Left cardiac atrium (tissue), 4 donors: ENCODE data around the gene SLC1A3. TPM values are rescaled to one million over a fixed set of nuclear protein-coding genes. Genes with fewer than 3 reads are reported as not detected.

Experiments
- ATAC-seq, 2 donors: fragments of 200-7000 bp; cut with Tn5 transposase; one replicate each; pipeline ENCODE4 v1.9.1; 2020; ENCODE audit warnings: mild to moderate bottlenecking in 2 of 2, moderate library complexity in 2 of 2
- DNase-seq: peaks from one replicate; pipeline ENCODE4 v3.0.0-alpha.2; 2020
- intact Hi-C, 2 donors: fragments of 100-400 bp; cut with DNase I; formaldehyde crosslinking; loops; one replicate each; pipeline versions ENCODE4 v1.14.1 to v1.15.1; 2022 to 2023
- total RNA-seq, 2 donors: library from RNA; stranded (reverse); fragmentation: NEBNext Ultra II Directional; extraction: Animal tissue kit (Norgen Biotek cat#: 25700); gene quantifications; one replicate each; pipeline ENCODE4 v1.2.1, GENCODE V29; 2021
- donor health status: DM: no; HTN: yes; CAD: no.
- donor health status: DM: no; HTN: yes; CAD: no; lungs with severe emphysema.
- donor health status: DM: yes; HTN: yes; CAD: no.
- donor health status: Dilated cardiomyopathy.

Gene SLC1A3
- total RNA-seq, 2 donors from 2014 or later: 44.9 to 66.6 TPM

DNA sequence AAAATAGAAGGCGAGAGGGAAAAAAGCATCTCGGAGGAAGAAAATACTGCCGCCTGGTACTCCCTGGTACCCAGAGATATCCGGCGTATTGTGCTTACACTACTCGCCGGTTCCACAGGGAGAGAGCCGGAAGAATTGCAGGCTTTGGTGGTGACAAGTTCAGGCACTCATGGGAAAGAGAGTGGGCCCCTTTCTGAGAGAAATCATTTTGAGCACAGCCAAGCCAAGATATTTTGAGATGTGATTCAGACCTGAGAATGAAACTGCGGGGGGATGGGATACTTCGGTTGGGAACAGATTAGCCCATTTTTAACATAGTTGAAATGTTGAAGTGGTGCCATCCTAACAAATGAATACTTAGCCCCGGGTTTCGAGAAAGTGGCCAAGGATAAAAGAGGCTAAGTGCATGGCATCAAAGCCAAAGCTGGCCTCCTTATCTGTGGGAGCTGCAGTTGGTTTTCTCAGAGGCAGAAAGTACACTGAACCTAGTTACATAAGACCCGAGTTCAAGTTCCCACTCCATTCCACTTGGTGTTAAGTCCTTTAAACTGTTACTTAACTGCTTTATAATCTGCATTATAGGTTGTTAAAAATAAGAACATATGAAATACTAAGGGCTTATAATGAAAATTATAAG lies 62.7 kb downstream of the SLC1A3 start:
- DNase-seq: no peak
- intact Hi-C loops: no loop called here
- ATAC-seq: peak; percentile 66 to 72

DNA sequence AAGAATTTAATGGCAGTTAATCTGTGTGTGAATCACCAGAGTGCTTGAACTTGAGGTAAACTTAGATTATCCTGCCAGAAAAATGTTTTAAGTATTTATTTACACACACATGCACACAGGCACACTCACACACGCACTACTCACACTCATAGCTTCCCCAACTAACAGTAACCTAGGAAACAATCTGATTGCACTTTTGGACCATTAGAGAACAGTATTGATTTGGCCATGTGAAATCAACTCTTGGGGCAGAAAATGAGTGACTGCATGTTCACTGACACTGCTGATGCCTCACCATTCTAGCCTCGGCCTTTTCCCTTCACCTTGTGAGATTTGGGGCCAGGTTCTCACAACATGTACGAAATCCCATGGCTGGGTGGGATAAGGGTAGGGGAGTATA lies 64.1 kb downstream of the SLC1A3 start:
- ATAC-seq (no peak), DNase-seq (no peak)
- intact Hi-C loops: no loop called here

DNA sequence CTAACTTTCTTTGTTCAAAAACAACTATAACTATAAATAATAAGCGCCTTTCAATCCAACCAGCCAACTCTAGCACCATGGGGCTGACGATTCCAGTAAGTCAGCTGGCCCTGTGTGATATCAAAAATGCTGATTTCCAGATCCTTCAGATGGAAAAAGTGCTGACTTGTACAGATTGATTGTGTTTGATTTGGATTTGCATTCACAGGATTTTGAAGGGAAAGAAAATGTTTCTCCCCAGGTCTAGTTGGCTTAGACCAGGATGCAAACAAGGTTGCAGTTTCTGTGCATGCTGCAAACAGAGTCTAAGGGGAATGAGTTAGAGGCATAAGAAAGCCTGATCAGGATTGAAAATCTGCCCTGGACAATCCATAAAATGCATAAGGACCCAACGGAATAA lies 68.9 kb downstream of the SLC1A3 start:
- no peak for DNase-seq
- intact Hi-C loops: no loop called here
- ATAC-seq: no peak

DNA sequence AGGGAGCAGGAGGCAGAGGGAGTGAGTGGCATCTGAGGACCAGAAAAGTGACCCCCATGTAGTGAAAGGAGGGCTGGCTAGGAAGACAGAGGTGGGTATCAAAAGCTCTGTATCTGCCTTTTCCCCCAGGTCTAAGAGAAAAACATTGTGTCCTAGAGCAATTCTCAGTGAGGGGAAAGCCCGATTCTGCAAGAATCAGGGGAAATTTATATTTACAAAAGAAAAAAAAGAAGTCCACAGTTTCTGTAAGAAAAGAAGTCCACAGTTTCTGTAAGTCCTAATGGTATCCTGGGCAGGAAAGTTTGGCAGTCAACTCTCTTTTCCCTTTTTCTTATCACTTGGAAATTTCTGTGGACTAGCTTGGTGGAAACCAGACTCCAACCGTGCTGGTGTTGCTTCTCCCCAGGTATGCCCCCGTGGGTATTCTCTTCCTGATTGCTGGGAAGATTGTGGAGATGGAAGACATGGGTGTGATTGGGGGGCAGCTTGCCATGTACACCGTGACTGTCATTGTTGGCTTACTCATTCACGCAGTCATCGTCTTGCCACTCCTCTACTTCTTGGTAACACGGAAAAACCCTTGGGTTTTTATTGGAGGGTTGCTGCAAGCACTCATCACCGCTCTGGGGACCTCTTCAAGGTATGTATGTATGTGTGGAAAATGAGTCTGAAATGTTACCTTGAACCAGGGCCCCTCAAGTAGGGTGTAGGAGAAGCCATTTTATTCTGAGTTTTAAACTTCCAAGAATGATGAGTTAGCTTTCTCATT lies 73.0 kb downstream of the SLC1A3 start:
- ATAC-seq (no peak), DNase-seq (no peak)
- intact Hi-C loops: no loop called here

DNA sequence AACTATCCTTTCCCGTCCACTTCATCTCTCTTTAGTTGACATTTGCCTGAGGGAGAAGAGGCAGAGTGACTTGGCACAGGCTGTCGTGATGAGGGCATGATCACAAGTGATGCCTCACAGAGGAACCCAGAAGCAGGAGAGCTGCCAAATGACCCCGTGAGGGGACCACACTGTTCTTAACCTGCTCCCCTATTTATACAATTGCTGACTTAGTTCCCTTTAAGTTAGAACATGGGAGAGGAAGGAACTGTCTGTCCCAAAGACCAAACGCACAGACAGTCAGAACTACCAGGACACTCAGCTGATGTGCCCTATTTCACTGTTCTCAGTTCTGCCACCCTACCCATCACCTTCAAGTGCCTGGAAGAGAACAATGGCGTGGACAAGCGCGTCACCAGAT lies 73.7 kb downstream of the SLC1A3 start:
- ATAC-seq: peak; percentile 36 to 74
- intact Hi-C loops: no loop called here
- DNase-seq: peak; percentile 75

DNA sequence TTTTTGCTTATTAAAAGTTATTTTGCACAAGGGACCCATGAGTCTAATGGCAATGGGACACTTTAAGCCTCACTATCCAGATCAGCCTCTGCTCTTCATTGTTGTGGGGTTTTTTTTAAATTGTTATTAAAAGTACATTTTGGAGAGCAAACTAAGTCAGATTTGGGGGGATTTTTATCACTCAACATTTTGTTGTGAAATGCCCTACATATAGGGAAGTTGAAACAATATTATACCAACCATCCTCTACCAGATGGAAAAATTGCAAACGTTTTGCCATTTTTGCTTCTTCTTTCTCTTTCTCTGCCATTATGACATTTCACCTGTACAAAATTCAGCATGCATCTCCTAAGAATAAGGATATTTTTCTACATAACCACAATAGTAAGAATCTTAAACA lies 75.3 kb downstream of the SLC1A3 start:
- intact Hi-C loops: no loop called here
- no peak for ATAC-seq
- no peak for DNase-seq

DNA sequence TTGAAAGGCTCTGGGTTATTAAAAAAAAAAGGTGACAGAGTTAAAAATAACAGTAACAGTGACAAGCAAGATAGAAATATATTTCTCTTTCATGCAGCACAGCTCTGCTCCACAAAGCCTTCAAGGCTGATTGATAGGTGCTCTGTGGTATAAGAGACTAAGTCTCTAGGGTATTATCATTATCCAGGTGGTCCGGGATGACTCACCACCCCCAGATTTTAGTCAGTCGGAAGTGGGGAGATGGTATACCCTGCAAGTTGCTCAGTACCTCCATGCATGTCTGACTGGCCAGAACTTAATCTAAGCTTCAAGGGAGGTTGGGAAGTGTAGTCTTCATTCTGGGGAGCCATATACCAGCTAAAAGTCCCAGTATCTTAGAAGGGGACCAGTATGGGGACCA lies 76.1 kb downstream of the SLC1A3 start:
- intact Hi-C loops: no loop called here
- DNase-seq (no peak), ATAC-seq (no peak)

DNA sequence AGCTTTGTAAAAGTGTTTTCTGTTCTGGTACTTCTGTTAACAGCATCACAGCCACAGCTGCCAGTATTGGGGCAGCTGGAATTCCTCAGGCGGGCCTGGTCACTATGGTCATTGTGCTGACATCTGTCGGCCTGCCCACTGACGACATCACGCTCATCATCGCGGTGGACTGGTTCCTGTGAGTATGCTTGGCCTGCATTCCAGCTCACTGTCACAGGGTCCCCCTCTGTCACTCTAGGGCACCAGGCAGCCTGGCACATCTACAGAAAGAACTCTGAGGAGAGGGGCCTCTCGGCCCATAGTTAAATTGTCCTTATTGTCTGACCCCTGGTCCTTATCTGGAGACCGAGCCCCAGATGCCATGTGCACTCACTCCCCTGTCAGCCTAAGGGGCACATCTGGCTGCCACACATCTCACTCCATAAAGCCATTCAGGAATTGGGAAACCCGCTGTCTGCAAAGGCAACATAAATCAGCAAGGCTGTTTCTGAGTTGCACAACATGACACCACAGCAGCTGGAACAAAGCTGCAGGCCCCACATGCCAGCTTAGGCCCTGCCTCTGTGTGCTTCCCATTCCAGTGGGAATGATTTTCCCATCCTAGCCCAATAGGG lies 77.5 kb downstream of the SLC1A3 start:
- DNase-seq (peak; percentile 74), ATAC-seq (peak; percentile 69 to 76)
- intact Hi-C loops: no loop called here

DNA sequence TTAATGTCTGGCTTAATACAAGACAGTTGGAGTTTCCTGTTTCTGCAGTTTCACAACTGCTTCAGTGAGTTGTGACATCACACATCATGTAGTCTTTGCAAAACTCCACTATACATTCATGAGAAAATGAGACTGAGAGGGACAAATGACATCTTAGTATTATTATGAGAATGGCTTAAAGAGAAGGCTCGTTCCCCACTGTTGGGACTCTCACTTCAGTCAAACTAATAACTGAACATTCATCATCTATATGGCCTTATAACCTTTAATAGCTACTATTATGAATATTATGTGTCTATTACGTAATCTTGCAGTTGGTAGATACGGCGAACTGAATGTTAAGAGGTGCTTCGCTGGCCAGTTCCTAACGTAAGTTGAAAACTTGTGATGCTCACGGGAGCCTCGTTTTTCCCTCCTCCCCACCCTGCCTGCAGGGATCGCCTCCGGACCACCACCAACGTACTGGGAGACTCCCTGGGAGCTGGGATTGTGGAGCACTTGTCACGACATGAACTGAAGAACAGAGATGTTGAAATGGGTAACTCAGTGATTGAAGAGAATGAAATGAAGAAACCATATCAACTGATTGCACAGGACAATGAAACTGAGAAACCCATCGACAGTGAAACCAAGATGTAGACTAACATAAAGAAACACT lies 79.4 kb downstream of the SLC1A3 start:
- no peak for DNase-seq
- intact Hi-C loops: no loop called here
- ATAC-seq: no peak

DNA sequence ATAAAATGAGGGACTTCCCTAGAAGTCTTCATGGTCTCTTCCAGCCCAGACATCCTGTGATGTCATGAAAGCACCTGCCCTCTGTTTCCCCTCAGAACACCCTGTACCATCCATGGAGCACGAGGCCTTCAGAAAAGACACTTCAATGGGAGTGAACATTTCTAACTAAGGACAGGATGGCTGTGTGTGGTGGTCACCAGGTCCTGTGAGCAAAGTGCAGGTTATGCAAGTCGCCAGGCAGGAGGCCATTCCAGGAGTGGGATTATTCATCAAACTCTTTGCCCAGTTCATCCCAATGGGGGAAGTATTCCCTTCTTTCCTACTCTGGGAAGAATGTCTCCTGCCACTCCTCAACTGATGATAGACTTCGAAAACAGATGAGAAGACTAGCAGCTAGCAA lies 80.5 kb downstream of the SLC1A3 start:
- no peak for ATAC-seq
- intact Hi-C loops: no loop called here

DNA sequence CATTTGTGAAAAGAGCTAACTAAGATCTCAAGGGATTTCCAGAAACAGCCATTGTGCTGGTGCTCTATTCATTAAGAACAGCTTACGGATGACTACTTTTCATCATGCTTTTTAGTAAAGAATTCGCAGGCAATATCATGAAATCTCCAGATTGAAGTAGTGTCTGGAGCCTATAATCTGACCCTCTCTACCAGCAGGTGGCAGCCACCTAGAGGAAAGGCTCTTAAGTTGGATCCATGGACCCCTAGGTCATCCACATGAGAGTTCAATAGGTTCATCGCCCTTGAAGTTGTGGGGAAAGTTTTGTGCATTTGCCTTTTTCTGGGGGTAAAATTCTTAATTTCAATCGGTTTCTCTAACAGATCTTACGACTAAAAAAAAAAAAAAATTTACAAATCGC lies 82.3 kb downstream of the SLC1A3 start:
- ATAC-seq: no peak
- DNase-seq: no peak
- intact Hi-C loops: no loop called here

More for the DNA sequence above, 80.5 kb downstream of the SLC1A3 start:
- no peak for DNase-seq

DNA sequence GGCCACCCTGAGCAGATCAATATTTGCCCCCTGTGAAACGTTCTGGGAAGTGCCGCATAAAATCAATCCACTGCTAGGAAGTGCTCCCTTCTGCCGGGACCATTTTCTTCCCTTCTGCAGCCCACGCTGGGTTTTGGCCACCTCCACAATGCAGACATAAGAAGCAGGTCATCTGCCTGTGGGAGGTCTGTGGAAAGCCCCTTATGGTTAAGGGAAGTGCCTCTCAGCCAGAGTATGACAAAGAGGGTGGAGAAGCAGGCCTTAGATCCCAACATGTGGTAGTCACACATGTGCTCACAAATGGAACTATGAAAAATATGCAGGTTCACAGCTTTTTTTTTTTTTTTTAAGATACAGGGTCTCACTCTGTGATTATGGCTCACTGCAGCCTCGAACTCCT lies 82.8 kb downstream of the SLC1A3 start:
- intact Hi-C loops: no loop called here
- no peak for ATAC-seq
- no peak for DNase-seq

DNA sequence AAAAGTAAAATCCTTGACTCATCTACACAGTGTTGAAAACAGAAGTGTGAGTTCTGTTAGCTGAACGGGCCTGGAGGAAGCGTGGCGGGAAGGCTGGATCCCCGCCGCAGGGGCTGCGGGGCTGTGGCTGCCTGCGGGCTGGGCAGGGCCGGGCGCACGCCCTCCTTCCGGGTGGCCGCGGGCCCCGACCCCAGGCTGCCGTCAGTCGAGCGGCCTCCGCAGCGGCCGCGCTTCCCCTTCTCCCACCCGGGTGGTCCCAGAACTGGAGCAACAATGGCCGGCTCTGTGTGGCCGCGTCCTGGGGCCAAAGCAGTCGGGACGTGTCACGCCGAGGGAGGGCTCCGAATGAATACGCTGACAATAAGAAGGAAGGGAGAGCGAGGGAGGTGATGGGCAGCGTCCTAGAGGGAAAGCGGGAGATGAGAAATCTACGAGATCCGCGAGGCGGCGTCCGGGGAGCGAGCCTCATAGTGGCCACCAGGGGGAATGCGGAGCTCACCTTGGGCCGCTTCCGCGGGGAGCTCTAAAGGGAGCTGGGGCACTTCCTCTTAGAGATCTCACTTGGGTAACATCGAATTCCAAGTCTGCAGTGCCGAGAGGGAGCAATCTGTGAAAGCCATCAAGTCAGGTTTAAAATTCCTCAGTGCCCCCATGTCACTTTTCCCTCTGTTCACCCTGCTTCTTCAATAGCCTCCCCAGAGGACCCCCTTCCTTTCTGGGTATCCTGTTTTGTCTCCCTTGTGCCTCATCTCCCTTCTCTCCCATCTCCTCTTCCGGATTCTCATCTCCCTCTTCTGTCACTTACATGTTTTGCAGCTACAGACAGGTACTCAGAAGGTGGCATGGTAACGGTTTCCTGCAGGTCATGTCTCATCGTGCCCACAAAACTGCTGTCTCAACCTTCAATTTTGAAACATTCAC lies 83.9 kb downstream of the SLC1A3 start:
- DNase-seq (peak; percentile 82), ATAC-seq (peak; percentile 79 to 85)
- intact Hi-C loops: loop anchor here (5.0 to 10.0 kb wide), 3 partner anchors 183 to 278 kb away; no protein-coding TSS in a partner anchor

DNA sequence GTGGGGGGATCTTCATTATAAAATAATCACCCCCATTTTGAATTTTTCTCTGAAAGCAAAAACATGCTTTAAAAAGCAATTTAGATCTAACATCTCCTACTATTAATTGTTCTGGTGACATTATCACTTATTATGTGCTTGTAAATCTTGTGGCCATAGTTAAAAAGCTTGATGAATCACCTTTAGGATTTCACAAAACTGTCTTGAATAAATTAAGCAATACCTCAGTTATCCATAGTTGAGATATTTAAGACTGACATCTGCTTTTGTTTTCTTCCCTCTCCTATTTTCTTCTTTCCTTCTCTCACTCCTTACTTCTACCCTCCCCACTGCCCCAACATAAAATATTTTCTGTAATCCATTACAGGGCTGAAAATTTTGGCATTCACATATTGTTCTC lies 84.8 kb downstream of the SLC1A3 start:
- ATAC-seq (no peak), DNase-seq (no peak)
- intact Hi-C loops: loop anchor here (5.0 to 10.0 kb wide), 3 partner anchors 184 to 279 kb away; no protein-coding TSS in a partner anchor

DNA sequence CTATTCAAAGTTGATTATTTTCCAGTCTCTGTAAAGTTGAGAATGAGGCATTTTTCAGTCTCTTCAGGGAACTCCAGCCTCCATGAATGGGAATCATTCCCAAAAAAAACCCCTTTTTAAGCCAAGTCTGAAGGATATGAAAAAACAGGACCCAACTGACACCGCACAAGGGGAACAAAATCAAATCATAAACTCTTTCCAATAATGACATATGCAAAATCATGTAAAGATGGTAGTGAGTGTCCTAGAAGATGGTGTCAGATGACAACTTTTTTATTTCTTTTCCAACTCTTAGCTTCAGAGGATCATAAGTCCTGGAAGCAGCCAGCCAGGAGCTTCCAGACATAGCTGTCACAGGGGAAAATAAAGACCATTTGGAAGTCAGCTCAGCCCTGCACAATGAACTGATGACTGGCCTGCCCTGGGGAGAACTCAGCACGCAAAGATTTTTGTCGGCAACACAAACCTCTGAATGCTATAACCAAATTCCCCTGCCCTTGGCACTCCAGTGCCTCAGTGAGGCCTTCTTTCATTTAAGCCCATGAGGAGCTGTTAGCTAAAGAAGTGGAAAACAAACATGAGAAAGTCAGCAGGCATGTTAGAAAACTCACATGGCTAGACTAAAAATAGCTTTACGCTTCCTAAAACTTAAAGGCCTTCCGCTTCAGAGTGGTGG lies 85.4 kb downstream of the SLC1A3 start:
- peak; percentile 27 to 32 for ATAC-seq
- no peak for DNase-seq
- intact Hi-C loops: loop anchor here (5.0 to 10.0 kb wide), 3 partner anchors 185 to 280 kb away; no protein-coding TSS in a partner anchor

DNA sequence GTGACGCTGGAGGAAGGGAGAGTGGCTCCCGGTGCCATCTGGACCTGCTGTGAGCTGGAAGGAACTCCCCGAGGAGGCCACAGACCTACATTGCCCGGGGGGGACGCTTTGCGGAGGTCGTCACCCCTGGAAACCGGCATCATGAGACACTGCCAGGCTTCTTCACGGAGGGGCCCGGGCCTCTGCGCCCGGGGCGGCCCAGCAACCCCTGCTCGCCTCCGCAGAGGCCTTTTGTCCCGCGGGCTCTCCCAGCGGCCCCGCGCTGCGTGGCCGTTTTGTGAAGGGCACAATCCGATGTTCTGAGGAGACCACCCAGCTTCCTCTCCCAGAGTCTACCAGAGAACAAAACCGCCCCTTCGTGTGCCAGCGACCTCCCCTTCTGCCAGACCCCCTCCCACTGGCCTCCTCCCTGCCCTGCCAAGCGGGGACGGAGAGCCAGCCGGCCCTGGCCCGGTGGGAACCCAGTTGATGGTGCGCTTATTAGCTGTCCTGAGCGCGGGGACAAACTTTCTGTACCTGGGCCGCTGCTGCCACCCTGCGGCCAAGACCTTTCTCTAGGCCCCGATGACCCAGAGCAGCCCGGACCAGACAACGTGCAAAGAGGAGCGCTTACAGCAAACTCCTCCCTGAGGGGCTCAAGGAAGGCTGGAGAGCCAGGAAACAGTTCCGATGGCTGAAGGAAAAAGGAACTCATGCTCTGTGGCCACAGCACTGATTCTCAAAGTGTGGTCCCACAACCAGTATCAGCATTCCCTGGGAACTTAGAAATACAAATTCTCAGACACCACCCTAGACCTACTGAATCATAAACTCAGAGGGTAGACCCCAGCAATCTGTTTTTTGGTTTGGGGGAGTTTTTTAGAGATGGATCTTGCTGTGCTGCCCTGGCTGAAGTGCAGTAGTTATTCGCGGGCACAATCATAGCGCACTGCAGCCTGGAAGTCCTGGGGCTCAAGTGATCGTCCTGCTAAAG lies 86.7 kb downstream of the SLC1A3 start:
- DNase-seq: peak; percentile 84
- peak; percentile 83 to 84 for ATAC-seq
- intact Hi-C loops: loop anchor here (1.0 to 10.0 kb wide), 4 partner anchors 186 to 281 kb away; no protein-coding TSS in a partner anchor

DNA sequence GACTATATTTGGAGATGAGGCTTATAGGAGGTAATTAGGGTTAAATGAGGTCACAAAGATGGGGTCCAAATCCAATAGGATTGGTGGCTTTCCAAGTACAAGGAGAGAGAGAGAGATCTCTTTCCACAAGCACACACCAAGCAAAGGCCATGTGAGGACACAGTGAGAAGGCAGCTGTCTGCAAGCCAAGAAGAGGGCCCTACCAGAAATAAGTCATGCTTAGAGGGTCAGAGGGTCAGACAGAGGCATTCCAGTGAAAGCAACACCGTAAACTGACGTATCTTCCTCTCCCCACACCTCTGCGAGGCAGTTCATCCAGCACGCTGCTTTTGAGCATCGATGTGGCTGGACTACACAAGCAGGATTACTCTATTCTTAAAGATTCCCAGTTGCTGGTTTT lies 87.9 kb downstream of the SLC1A3 start:
- intact Hi-C loops: loop anchor here (5.0 to 10.0 kb wide), 3 partner anchors 187 to 282 kb away; no protein-coding TSS in a partner anchor
- DNase-seq: no peak
- ATAC-seq: no peak
